ENCODE results near the gene AP3B1.

The AP3B1 gene

GRCh38 chr5:78289911-78290310 is 4.6 kb downstream of the AP3B1 start:
- DNase-seq = no peak

DNA sequence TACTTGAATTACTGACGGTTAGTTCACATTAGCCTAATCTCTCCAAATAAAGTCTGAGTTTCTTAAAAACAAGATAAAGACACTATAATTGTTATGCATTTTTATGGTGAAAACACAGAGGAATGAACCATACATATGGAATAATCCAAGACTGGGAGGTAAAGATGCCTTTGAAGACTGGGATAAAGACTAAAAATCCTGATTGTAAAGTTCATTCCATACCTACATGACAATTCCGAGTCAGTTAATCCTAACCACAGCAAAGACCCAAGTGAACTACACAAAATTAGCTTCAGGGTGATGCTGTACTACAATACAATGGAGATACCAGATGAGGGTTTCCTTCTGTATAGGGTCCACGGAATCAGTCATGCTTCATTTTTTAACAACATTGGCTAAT is 6.3 kb downstream of the AP3B1 start:
- DNase-seq = no peak

- no peak for DNase-seq
Observed at GRCh38 chr5:78287833-78288232, 6.7 kb downstream of the AP3B1 start.

DNA sequence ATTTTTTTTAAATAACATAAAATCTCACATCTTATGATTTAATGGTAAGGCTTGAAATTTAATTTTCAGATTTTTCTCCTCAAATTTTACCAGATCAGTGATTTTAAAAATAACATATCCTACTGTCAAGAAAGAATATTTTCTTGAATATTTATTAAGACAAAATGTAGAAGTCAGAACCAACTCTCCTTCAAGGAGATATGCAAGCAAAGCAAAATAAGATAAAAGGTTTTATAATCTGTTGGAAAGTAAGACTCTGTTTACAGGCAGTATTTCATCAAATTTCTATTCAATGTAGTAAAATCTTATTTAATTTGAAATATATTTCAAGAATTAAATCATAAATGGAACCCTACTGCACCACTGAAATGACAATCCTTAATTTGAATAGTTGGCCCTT is 7.3 kb downstream of the AP3B1 start:
- no peak for DNase-seq

- DNase-seq = no peak
Observed at GRCh38 chr5:78286290-78286689, 8.2 kb downstream of the AP3B1 start.

- DNase-seq = no peak
Observed at GRCh38 chr5:78283802-78284201, 10.7 kb downstream of the AP3B1 start.

GRCh38 chr5:78283105-78283504 is 11.4 kb downstream of the AP3B1 start:
- DNase-seq = no peak

DNA sequence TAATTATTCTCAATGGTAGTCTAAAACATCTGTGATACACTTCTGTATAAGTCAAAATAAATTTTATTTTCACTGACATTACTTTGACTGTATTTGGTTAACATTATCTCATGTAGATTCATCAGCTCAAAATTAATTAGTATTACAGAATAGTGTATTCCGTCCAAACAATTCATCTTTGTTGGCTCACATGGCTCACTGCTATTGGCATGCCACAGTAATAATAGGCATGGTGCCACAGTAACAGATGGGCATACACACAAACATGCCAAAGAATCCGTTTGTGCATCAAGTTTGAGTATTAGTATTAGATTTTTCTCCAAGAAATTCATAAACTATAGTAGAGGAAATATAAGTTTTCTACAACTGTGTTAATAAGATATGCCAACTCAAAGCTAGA is 14.2 kb downstream of the AP3B1 start:
- DNase-seq = no peak

DNA sequence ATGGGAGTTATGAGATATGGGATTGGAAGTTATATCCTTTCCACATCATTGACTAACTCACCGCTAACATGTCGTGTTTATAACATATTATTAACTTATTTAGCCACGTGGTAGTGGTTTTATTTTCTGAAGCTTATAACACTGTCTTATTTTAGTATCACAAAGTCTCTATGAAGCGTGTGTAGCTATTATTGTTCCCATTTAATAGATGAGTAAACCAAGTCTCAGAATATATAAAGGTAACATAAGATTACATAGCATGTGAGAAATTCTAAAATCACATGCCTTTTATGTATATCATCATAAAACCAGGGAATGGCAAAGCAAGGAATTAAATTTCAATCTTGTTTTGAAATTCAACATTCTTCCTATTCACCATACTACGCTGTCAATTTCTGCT is 15.3 kb downstream of the AP3B1 start:
- DNase-seq = no peak

DNA sequence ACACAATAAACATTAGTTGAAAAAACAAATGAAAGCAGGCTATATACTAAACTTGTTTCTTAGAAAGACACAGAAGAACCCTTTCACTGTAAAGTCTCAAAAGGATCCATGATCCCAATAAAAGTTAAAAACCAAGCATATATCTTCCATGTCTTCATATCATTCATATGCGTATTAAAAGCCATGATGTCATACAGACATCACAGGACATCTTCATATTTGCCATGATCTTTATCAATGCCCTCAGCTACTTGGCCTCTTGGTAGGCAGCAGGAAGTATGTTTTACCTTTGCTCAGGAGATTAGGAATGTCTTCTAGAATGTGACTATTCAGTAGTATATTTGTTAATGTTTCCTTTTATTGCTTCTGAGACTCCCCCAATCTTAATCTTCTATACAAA is 16.8 kb downstream of the AP3B1 start:
- DNase-seq = no peak

DNA sequence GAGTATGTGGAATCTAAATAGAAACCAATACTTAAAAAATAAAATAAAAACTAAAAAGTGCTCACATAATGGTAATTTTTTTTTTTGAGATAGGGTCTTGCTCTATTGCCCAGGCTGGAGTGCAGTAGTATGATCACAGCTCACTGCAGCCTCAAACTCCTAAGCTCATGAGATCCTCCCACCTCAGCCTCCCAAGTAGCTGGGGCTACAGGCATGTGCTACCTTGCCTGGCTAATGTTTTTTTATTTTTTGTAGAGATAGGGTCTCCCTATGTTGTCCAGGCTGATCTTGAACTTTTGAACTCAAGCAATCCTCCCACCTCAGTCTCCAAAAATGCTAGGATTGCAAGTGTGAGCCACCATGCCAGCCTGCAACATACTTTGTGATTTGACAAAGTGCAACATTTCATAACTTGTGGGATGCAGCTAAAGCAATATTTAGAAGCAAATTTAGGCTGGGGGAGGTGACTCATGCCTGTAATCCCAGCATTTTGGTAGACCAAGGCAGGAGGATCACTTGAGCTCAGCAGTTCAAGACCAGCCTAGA is 18.4 kb downstream of the AP3B1 start:
- DNase-seq = no peak

DNA sequence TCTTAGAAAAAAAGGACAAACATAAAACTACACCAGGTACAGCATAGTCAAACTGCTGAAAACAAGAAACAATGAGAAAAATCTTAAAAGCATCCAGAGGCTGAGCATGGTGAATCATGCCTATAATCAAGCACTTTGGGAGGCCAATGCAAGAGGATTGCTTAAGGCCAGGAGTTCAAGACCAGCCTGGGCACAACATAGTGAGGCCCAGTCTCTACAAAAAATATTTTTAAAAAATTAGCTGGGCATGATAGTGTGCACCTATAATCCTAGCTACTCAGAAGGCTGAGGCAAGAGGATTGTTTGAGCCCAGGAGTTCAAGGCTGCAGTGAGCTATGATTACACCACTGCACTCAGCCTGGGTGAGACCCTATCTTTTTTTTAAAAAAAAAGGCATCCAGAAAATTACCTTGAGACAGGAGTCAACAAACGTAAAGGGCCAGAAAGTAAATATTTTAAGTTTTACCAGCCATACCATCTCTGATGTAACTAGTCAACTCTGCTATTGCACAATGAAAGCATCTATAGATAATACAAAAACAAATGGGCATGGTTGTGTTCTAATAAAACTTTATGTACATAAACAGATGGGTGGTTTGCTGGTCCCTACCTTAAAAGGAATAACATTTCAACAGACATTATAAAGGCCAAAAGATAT is 19.8 kb downstream of the AP3B1 start:
- no peak for DNase-seq

- no peak for DNase-seq
Observed at GRCh38 chr5:78273436-78273835, 21.1 kb downstream of the AP3B1 start.

DNA sequence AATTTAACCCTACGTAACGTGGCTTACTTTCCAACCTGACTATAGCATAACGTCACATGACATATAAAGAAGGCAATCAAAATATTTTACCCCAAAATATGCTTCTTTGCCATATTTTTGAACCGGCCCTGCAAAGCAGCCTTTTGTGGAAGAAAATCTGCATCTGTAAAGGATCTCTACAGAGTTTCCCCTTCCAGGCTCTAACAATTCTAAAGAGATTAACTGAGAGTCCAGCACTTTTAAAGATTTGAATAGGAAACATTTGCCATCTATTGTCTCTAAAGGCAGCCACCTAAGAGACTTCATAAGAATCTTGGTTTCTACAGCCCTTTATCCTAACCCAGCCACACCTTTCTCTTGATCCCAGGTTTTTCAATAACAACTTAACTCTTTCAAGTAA is 22.7 kb downstream of the AP3B1 start:
- DNase-seq = no peak

DNA sequence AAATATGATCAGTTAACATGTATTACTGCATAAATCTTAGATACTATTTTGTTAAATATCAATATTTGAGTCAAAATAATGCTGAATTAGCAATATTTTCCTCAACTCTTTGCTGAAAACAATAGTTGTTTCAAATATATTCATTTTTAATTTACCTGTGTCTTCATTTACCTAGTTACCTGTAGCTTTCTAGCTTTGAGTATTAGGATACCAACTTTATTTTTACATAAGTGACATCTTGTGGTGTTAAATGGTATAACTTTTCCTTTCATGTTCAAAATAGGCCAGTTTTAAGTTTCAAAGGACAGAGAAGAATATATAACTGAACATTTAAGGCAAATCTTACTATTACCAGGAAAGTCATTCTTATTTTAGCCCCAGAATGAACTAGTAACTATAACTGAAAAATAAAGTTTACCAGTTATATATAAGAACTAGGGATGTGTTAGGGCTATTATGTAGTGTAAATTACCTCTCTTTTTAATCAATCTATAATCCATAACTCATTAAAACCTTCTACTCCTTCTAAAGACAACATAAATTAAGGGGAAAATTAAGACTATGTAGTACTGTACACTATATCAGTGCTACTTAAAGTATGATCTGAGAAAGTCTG is 25.3 kb downstream of the AP3B1 start:
- DNase-seq = no peak

- no peak for DNase-seq
Observed at GRCh38 chr5:78268356-78268755, 26.1 kb downstream of the AP3B1 start.

DNA sequence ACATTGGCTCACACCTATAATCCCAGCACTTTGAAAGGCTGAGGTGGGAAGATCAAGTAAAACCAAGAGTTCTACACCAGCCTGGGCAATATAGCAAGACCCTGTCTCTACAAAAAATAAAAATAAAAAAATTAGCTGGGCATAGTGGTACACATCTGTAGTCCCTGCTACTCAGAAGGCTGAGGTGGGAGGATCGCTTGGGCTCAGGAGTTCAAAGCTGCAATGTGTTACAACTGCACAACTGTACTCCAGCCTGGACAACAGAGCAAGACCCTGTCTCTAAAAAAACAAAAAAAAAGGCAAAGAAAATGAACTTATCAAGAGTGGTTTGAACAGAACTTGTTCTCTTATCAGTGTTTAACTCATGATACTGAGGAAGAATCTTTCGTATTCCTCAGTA is 29.3 kb downstream of the AP3B1 start:
- no peak for DNase-seq

- no peak for DNase-seq
Observed at GRCh38 chr5:78264600-78264999, 29.9 kb downstream of the AP3B1 start.

DNA sequence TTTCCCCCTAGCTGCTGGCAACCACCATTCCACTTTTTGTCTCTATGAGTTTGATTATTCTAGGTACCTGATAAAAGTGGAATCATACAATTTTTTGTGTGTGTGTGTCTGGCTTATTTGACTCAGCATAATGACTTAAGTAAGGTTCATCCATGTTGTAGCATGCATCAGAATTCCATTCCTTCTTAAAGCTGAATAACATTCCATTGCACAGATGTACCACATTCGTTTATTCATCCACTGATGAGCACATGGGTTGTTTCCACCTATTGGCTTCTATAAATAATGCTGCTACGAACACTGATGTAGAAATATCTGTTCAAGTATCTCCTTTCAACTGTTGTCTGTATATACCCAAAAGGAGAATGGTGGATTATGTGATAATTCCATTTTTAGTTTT is 33.7 kb downstream of the AP3B1 start:
- DNase-seq = no peak

DNA sequence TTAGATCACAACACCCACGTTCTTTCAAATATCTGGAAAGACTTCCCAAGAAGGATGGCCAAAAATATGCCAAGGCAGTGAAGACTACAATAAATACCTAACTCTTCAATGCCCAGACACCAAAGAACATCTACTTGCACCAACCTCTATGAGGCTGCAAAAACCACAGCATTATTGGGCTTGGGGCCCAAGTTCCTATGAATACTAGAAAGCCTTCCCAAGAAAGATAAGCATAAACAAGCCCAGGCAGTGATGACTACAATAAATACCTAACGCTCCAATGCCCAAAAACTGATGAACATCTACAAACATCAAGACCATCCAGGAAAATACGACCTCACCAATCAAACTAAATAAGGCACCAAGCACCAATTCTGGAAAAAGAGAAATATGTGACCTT is 41.3 kb downstream of the AP3B1 start:
- no peak for DNase-seq

GRCh38 chr5:78252715-78253114 is 41.8 kb downstream of the AP3B1 start:
- no peak for DNase-seq

DNA sequence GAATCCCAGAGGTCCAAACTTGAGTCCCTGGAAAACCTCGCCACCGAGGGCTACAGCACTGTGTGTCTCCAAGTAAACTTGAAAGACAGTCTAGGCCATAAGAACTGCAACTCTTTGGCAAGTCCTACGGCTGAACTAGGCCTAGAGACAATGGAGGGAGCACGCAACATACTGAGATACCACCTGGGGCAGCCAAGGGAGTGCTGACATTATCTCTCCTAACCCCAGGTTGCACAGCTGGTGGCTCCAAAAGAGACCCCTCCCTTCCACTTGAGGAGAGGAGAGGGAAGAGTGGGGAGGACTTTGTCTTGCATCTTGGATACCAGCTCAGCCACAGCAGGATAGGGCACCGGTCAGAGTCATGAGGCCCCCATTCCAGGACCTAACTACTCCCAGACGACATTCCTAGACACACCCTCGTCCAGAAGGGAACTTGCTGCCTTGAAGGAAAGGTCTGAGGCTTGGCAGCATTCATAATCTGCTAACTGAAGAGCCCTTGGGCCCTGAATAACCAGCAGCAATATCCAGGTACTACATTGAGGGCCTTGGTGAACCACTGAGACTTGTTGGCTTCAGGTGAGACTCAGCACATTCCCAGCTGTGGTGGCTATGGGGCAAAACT is 42.7 kb downstream of the AP3B1 start:
- no peak for DNase-seq

DNA sequence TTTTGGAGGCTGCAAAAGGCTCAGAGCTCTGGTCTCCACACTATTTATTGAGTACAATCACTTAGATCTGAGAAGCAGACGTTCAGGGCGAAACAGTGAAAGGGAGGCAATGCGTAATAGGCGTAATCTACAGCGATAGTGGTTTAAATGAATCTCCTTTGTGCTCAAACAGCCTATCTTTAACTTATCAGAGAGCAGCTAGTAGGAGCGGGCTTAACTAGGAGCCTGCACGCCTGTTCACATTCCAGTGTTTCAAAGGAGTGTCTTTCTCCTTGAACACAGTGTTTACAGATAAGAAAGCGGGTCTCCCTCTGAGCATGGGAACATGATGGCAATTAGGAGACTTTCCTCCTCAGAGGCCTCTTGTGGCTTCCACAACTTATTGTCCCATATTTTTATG is 49.4 kb downstream of the AP3B1 start:
- no peak for DNase-seq

GRCh38 chr5:78243639-78244038 is 50.9 kb downstream of the AP3B1 start:
- no peak for DNase-seq

DNA sequence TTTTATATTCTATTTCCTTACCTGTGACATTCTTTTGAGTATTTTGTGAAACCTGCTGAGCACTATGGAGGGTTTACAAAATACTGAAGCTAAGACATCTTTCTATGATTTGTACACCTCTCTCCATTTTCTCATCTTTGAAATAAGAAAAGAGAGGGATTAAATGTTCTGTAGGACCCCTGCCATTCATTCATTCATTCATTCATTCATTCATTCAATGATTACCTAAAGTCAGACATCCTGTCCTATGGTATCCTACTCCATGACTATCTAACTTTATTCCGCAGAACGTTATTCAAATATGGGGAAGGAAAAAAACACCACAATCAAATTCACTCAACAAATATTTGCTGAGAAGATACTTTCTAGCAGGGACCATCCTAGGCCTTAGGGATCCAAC is 51.4 kb downstream of the AP3B1 start:
- DNase-seq = no peak

Data from NCI-H524 (cell line).